Activated naive CD4-positive, alpha-beta T cell (primary cell): Measurements from ENCODE around the gene PFN3.

Source experiments
- DNase-seq, 4 experiments: peaks; one replicate each; lab custom pipeline; 2025; lab: John Stamatoyannopoulos, UW

Gene PFN3

DNA sequence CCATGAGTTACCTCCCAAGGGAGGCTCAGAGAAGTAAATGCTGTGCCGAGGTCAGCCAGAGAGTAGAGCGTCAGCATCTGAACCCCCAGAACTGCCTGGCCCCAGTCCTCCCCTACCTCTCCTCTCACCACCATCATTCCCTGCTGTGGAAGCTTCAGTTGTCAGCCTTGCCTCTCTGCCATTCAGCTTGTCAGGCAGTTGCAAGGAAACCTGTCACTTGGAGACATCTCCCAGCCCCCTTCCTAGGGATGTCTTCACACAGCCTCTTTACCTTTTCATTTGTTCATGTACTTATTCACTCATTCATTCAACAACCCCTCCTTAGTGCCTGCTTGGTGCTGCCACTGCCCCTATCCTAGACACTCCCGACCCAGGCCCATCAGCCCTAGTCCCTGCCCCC lies 40.6 kb downstream of the PFN3 start:
- DNase-seq, result no peak

DNA sequence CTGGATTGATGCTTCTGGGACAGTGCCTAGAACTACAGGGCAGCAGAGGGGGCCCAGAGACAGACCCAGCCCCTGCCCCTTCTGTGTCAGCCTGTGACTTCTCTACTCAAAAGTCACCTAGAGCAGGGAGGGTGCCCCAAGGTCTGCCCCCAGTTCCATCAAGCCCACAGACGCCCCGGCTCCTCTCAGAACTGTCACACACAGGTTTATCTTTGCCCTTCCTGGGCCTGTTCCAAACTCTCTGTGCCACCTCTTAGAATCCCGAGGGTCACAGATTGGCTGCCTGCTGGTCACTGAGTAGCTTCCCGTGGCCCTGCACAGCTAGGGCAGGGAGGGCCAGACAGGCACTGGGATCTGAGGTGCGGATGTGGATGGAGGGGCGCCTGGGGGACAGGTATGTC lies 41.0 kb downstream of the PFN3 start:
- no peak for DNase-seq

GRCh38 chr5:177358370-177358819 lies 42.1 kb downstream of the PFN3 start:
- no peak for DNase-seq

DNA sequence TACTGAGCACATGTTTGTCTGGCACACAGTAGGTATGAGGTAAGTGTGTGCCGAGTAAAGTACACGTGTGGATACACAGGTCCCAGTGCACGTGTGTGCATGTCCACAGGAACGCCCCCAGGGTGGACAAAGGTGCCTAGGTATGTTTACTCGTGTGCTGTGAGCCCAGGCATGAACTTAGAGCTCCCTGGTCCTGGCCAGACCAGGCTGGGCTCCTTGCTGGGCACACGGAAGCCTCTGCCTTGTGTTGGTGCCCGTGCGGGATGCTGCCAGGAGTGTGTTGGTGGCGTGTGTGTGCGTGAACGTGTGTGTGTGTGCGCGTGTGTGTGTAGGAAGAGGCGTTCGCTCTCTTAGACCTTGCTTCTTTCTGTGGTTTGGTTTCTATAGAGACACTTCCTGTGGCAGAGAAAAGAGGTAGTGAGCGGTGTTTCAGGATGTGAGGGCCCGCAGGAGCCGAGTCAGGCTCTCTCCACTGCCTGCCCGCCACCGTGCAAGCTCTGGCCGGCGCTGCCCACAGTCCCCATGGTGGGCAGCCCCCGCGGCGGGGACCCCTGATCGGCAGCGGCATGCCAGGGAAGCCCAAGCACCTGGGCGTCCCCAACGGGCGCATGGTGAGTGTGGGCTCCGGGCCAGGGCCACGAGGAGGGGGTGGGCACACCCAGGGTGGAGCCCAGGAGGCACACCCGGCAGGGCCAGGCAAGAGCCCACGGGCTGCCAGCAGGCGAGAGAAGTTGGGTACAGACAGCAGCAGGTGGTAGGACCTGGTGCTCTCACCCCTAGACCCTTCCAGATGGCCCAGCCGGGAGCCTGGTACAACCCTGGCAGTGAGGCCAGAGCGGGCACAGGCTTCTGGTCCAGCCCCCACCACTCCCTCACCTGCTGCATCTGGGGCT lies 42.8 kb downstream of the PFN3 start, which contains the start of gene RGS14:
TSS of gene RGS14 (plus strand) at position 466 of the 893 bp plus-strand sequence. CDS start at position 567, 101 bp downstream.
- peak in 3 of 4 experiments; percentile 18 to 60 (median 34) for DNase-seq

DNA sequence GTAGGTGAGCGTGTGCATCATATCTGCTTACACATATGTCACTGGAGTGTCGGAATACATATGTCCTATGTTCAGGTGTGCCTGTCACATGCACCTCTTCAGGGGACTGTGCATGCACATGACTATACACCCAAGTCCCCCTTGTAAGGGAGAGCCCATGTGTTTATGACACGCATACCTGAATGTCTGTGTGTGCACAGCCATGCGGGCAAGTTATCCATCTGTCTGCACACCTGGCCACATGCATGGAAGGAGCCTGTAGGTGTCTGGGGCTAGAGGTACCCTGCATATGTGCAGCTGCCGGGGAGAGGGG lies 43.4 kb downstream of the PFN3 start:
- no peak for DNase-seq

DNA sequence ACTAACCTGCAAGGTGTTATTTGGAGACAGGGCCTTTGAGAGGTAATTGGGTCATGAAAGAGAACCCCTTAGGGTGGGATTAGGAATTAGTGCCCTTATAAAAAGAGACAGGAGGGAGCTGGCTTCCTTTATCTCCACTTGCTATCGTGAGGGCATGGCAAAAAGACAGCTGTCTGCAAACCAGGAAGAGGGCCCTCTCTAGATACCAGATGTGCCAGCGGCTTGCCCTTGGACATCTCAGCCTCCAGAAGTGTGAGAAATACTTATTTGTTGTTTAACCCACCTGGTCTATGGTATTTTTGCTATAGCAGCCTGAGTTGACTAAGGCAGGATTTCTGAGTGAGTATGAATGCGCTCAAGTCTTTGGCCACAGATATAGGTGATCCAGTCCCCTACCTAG lies 43.7 kb downstream of the PFN3 start:
- no peak for DNase-seq

- DNase-seq, result no peak
Measured at GRCh38 chr5:177355868-177356168, 44.6 kb downstream of the PFN3 start.

GRCh38 chr5:177355162-177355867 lies 45.1 kb downstream of the PFN3 start:
- no peak for DNase-seq

- no peak for DNase-seq
Measured at GRCh38 chr5:177354711-177355110, 45.8 kb downstream of the PFN3 start.

GRCh38 chr5:177354256-177354655 lies 46.2 kb downstream of the PFN3 start:
- no peak for DNase-seq

DNA sequence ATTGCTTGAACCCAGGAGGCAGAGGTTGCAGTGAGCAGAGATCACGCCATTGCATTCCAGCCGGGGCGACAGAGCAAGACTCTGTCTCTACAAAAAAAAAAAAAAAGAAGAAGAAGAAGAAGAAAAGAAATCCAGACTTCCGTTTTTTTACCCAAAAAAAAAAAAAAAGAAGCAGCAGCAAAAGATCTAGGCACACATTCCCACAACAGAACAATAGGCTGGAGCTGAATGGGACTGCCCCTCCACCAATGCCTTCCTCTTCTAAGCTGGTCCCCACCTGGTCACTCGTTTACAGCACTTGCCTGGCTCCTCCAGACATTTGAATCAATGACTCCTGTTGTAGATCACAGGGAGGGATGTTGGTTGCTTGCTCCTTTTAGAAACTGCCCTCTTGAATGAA lies 47.4 kb downstream of the PFN3 start:
- no peak for DNase-seq

GRCh38 chr5:177351392-177352329 lies 48.8 kb downstream of the PFN3 start, which contains the start of gene LMAN2:
Gene LMAN2, minus strand, starts transcription at chr5:177351668. Its CDS starts 21 bp downstream, at chr5:177351647.
- DNase-seq, result peak; percentile 75 to 92 (median 90)

DNA sequence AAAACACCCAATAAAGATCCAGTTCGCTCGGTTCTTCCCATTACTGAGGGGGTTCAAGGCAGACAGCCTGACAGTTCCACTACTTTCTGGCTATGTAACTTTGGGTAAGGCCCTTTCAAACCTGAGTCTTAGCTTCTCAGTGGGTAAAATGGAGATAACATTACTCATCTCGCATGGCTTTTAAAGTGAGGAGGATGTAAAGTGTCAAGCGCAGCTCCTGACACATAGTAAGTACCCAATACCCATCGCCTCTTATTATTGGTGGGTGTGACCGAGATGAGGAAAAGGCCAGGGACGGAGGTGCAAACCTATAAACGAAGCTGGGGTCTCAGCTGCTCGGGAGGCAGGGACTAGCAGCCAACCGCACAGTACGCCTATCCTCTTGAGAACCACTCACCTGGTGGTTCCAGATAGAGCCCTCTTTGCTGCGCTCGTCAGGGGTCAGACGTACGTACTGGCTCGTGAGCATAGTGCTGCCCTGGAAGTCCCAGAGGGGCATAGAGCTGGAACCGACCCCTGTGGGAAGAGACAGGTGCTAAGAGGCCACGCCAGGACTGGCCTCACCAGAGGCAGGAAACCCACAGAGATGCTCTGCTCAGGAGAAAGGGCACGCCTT lies 49.6 kb downstream of the PFN3 start:
- no peak for DNase-seq
